ENCODE measurements around the gene APRT.

APRT gene

GRCh38 chr16:88807626-88808453 is 3.9 kb downstream of the APRT start:
- no peak for DNase-seq (ENCODE audit: low read depth, low spot score)

GRCh38 chr16:88807142-88807625 is 4.5 kb downstream of the APRT start:
- DNase-seq (ENCODE audit: low read depth, low spot score) = no peak

GRCh38 chr16:88806491-88807111 is 5.1 kb downstream of the APRT start:
- no peak for DNase-seq (ENCODE audit: low read depth, low spot score)

- no peak for DNase-seq (ENCODE audit: low read depth, low spot score)
These were observed 5.8 kb downstream of the APRT start for GRCh38 chr16:88805887-88806393.

- no peak for DNase-seq (ENCODE audit: low read depth, low spot score)
These were observed 6.4 kb downstream of the APRT start for GRCh38 chr16:88805340-88805715.

- no peak for DNase-seq (ENCODE audit: low read depth, low spot score)
These were observed 7.0 kb downstream of the APRT start for GRCh38 chr16:88804552-88805339.

- no peak for DNase-seq (ENCODE audit: low read depth, low spot score)
These were observed 7.6 kb downstream of the APRT start for GRCh38 chr16:88804173-88804551.

GRCh38 chr16:88803264-88803987 is 8.3 kb downstream of the APRT start, which contains the start of gene CDT1:
Gene CDT1 (plus strand): TSS chr16:88803789. CDS start chr16:88803832, 43 bp downstream.
- DNase-seq (ENCODE audit: low read depth, low spot score) = no peak

GRCh38 chr16:88800277-88800592 is 11.5 kb downstream of the APRT start:
- no peak for DNase-seq (ENCODE audit: low read depth, low spot score)

- DNase-seq (ENCODE audit: low read depth, low spot score) = no peak
These were observed 12.0 kb downstream of the APRT start for GRCh38 chr16:88799569-88800276.

- no peak for DNase-seq (ENCODE audit: low read depth, low spot score)
These were observed 12.8 kb downstream of the APRT start for GRCh38 chr16:88798772-88799455.

- DNase-seq (ENCODE audit: low read depth, low spot score) = no peak
These were observed 13.7 kb downstream of the APRT start for GRCh38 chr16:88798073-88798472.

- DNase-seq (ENCODE audit: low read depth, low spot score) = no peak
These were observed 15.4 kb downstream of the APRT start for GRCh38 chr16:88796278-88796677.

- DNase-seq (ENCODE audit: low read depth, low spot score) = no peak
These were observed 18.3 kb downstream of the APRT start for GRCh38 chr16:88793251-88793954.

GRCh38 chr16:88792668-88793250 is 19.0 kb downstream of the APRT start:
- DNase-seq (ENCODE audit: low read depth, low spot score) = no peak

- no peak for DNase-seq (ENCODE audit: low read depth, low spot score)
These were observed 19.6 kb downstream of the APRT start for GRCh38 chr16:88792078-88792550.

- DNase-seq (ENCODE audit: low read depth, low spot score) = no peak
These were observed 21.2 kb downstream of the APRT start for GRCh38 chr16:88790312-88791211.

- DNase-seq (ENCODE audit: low read depth, low spot score) = no peak
These were observed 22.1 kb downstream of the APRT start for GRCh38 chr16:88789594-88789993.

All from smooth muscle cell of the brain vasculature (primary cell).